Prostate gland (tissue), 2 donors: ENCODE results near the gene CHMP5. TPM values are rescaled to one million over a fixed set of nuclear protein-coding genes. Genes with fewer than 3 reads are reported as not detected.

Experiments used
- DNase-seq: peaks from one replicate; pipeline ENCODE4 v3.0.0-alpha.2; 2019; ENCODE audit warnings: low spot score
- H3K27ac ChIP-seq, 2 donors: fragments of 200-600 bp; sonication (generic); 2 replicates each; pipeline ENCODE4 v1.5.1; 2017 to 2019
- H3K27me3 ChIP-seq: fragments of 200-600 bp; sonication (generic); replicated peaks from 2 replicates; pipeline ENCODE4 v1.5.1; 2019; ENCODE audit not compliant: insufficient read depth
- H3K36me3 ChIP-seq, 2 donors: fragments of 200-600 bp; sonication (generic); 1 replicate in 1 of 2; 2 replicates in 1 of 2; pipeline versions ENCODE4 v1.5.1 to v1.8.1; 2017 to 2019
- H3K4me1 ChIP-seq: fragments of 200-600 bp; sonication (generic); replicated peaks from 2 replicates; pipeline ENCODE4 v1.5.1; 2019
- H3K4me3 ChIP-seq, 2 donors: fragments of 200-600 bp; sonication (generic); 2 replicates each; pipeline ENCODE4 v1.5.1; 2017 to 2019
- H3K9me3 ChIP-seq: fragments of 200-600 bp; sonication (generic); 2 replicates; pipeline ENCODE4 v1.5.1; 2017
- POLR2A ChIP-seq: fragments of 450-650 bp; IDR thresholded peaks from one replicate; pipeline ENCODE4 v1.6.1; 2016; ENCODE audit warnings: antibody characterized with exemption, mild to moderate bottlenecking
- POLR2AphosphoS5 ChIP-seq: sonication (generic); formaldehyde crosslinking; IDR thresholded peaks from one replicate; pipeline ENCODE4 v1.6.1; 2017; ENCODE audit warnings: antibody characterized with exemption
- WGBS: methylation state at CpG from one replicate; pipeline ENCODE4 v1.1.5; 2018; 5-methylcytosine and 5-hydroxymethylcytosine counted together
- intact Hi-C: fragments of 100-400 bp; cut with DNase I; formaldehyde crosslinking; loops from one replicate; pipeline ENCODE4 v1.14.2; 2022
- total RNA-seq, 2 donors: library from RNA; depleted of rRNA; stranded (reverse); fragments of >200 nt; gene quantifications; one replicate each; pipeline ENCODE4 v1.1.0, GENCODE V29; 2016
- TF ChIP-seq, protein P1 (sequence below), 4 experiments: fragments of 200-600 bp in 2 of 4; fragments of 450-650 bp in 2 of 4; sonication (generic) in 2 of 4; IDR thresholded peaks; 1 replicate in 3 of 4; 2 replicates in 1 of 4; pipeline ENCODE4 v1.5.1; 2016 to 2019; ENCODE audit warnings: antibody characterized with exemption in 4 of 4, mild to moderate bottlenecking in 2 of 4, moderate library complexity in 2 of 4

The CHMP5 gene
- total RNA-seq, 2 donors from 2014 or later, result 48.8 to 84.2 TPM

DNA sequence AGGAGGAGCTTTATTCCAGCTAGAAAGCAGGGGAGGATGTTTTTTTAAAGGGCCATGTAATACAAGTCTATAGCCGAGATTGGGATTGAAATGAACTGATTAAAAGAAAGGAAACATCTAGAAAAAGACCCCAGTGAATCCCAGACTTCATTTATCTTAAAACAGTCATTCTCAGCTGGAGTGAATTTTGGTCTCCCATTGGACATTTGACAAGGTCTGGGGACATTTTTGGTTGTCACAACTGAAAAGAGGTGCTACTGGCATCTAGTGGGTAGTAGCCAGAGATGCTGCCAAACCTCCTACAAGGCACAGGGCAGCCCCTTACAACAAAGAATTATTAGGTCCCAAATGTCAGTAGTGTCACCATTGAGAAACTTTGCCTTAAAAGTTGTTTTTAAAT lies 41.2 kb upstream of the CHMP5 start:
- TF ChIP-seq POLR2A (no peak), POLR2AphosphoS5 (no peak)
- TF ChIP-seq, protein P1, sequence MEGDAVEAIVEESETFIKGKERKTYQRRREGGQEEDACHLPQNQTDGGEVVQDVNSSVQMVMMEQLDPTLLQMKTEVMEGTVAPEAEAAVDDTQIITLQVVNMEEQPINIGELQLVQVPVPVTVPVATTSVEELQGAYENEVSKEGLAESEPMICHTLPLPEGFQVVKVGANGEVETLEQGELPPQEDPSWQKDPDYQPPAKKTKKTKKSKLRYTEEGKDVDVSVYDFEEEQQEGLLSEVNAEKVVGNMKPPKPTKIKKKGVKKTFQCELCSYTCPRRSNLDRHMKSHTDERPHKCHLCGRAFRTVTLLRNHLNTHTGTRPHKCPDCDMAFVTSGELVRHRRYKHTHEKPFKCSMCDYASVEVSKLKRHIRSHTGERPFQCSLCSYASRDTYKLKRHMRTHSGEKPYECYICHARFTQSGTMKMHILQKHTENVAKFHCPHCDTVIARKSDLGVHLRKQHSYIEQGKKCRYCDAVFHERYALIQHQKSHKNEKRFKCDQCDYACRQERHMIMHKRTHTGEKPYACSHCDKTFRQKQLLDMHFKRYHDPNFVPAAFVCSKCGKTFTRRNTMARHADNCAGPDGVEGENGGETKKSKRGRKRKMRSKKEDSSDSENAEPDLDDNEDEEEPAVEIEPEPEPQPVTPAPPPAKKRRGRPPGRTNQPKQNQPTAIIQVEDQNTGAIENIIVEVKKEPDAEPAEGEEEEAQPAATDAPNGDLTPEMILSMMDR (IDR thresholded peaks at IDR 0.05), result no peak
- H3K4me1 ChIP-seq, result no peaks in the 10 kb centered on the region
- DNase-seq, result no peak
- intact Hi-C loops, result loop anchor here (2.0 kb wide), 1 partner anchor 99 kb away; no protein-coding TSS in a partner anchor
- no peak overlapping the region for H3K27ac ChIP-seq
- H3K27me3 ChIP-seq, result no peaks in the 10 kb centered on the region
- H3K9me3 ChIP-seq, result no peaks in the 10 kb centered on the region
- H3K4me3 ChIP-seq, result no peak overlapping the region
- no peaks in the 10 kb centered on the region for H3K36me3 ChIP-seq
- 87% methylated on average over 1 of the region's 1 CpG for WGBS

DNA sequence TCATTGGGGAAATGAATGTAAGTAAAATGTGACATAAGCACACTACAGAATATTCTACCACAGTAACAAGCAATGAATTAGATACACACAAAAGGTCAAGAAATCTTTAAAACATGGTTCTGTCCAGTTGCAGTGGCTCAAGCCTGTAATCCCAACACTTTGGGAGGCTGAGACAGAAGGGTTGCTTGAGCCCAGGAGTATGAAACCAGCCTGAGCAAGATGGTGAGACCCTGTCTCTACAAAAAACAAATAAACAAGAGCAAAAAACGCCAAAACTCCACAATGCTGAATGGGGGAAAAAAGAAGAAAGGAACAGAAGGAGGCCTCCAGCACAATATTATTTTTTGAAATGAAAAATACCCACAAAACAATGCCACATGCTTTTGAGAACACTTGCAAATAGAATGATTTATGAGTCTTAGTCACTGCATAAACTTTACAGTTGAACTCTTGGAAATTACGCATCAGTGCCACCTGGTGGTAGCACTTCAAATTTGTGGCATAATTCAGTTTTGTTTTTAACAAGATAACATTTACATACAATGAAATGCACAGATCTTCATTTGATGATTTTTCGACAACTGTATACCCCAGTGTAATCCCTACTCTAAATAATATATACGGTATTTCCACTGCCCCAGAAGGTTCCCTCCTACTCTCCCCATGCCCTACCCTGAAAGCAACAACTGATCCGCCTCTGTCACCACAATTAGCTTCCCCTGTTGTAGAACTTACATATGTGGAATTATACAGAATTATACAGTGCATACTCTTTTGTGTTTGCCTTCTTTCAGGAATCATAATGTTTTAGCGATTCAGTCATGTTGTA lies 39.3 kb upstream of the CHMP5 start:
- intact Hi-C loops, result loop anchor here (1.0 to 5.0 kb wide), 3 partner anchors 58 to 143 kb away; partner anchors contain the start of gene B4GALT1
- no peaks in the 10 kb centered on the region for H3K9me3 ChIP-seq
- no peak for TF ChIP-seq POLR2A
- TF ChIP-seq, protein P1 (IDR thresholded peaks at IDR 0.05), result peak; percentile 59 to 97 (median 94)
- TF ChIP-seq POLR2AphosphoS5, result peak; percentile 93
- no peaks in the 10 kb centered on the region for H3K36me3 ChIP-seq
- no peak overlapping the region for H3K4me3 ChIP-seq
- H3K27ac ChIP-seq, result no peak overlapping the region
- H3K27me3 ChIP-seq, result no peaks in the 10 kb centered on the region
- peak; percentile 78 for DNase-seq
- H3K4me1 ChIP-seq, result no peaks in the 10 kb centered on the region
- 20% methylated on average over 6 of the region's 6 CpGs for WGBS

DNA sequence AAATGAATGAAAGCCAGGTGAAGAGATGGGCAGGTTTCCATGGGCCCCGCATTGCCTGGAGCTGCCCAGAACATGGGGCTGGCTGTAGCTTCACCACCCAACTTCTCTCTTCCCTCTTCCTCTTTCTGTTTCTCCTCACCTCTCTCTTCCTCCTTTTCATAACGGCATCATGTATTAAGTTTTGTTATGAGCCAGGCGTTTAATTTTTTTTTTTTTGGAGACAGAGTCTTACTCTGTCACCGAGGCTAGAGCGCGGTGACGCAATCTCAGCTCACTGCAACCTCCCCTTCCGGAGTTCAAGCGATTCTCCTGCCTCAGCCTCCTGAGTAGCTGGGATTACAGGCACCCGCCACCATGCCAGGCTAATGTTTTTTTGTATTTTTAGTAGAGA lies 37.8 kb upstream of the CHMP5 start:
- WGBS, result 88% methylated on average over 10 of the region's 10 CpGs
- Histone ChIP-seq H3K27me3 (no peaks in the 10 kb centered on the region), H3K27ac (no peak overlapping the region), H3K9me3 (no peaks in the 10 kb centered on the region), H3K4me3 (no peak overlapping the region), H3K4me1 (no peaks in the 10 kb centered on the region), H3K36me3 (no peaks in the 10 kb centered on the region)
- DNase-seq, result no peak
- TF ChIP-seq POLR2A, result no peak
- TF ChIP-seq, protein P1 (IDR thresholded peaks at IDR 0.05), result no peak
- intact Hi-C loops, result loop anchor here (5.0 kb wide), 1 partner anchor 60 kb away; the partner anchor contains the start of gene B4GALT1

DNA sequence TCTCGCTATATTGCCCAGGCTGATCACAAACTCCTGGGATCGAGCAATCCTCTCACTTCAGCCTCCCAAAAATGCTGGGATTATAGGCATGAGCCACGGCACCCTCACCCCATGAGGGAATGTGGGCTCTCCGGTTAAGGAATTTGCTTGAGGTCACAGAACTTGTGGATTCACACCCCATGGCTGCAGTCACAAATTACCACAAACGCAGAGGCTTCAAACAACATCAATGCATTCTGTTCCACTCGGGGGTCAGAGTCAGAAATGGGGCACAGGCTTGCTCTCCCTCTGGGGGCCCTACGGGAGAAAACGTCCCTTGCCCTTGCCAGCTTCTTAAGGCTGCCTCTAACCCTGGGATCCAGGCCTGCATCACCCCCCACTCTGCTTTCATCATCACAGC lies 37.1 kb upstream of the CHMP5 start:
- Histone ChIP-seq H3K9me3 (no peaks in the 10 kb centered on the region), H3K36me3 (no peaks in the 10 kb centered on the region), H3K27ac (no peak overlapping the region), H3K4me3 (no peak overlapping the region), H3K4me1 (no peaks in the 10 kb centered on the region), H3K27me3 (no peaks in the 10 kb centered on the region)
- intact Hi-C loops, result loop anchor here (5.0 kb wide), 1 partner anchor 60 kb away; the partner anchor contains the start of gene B4GALT1
- WGBS, result 78% methylated on average over 8 of the region's 8 CpGs
- TF ChIP-seq, protein P1 (IDR thresholded peaks at IDR 0.05), result no peak
- no peak for TF ChIP-seq POLR2AphosphoS5
- no peak for TF ChIP-seq POLR2A
- no peak for DNase-seq
